Lower leg skin (tissue), 4 donors: Measurements from ENCODE around the gene RAB17. TPM values are rescaled to one million over a fixed set of nuclear protein-coding genes. Genes with fewer than 3 reads are reported as not detected.

ENCODE experiments used
- DNase-seq, 2 donors: peaks; one replicate each; pipeline ENCODE4 v3.0.0-alpha.2; 2019; ENCODE audit warnings: low spot score in 2 of 2
- H3K4me3 ChIP-seq: fragments of 200-600 bp; sonication (generic); 2 replicates; pipeline ENCODE4 v1.5.1; 2017; ENCODE audit warnings: mild to moderate bottlenecking, low read depth; ENCODE audit not compliant: poor library complexity, severe bottlenecking
- CTCF ChIP-seq, 3 donors: fragments of 450-650 bp; IDR thresholded peaks; one replicate each; pipeline ENCODE4 v1.5.1; 2016; ENCODE audit warnings: antibody characterized with exemption in 3 of 3, mild to moderate bottlenecking in 3 of 3, moderate library complexity in 2 of 3
- POLR2A ChIP-seq, 2 donors: fragments of 450-650 bp; IDR thresholded peaks; one replicate each; pipeline ENCODE4 v1.6.1; 2016 to 2017; ENCODE audit warnings: antibody characterized with exemption in 2 of 2, mild to moderate bottlenecking in 1 of 2, moderate library complexity in 1 of 2
- WGBS, 2 donors: methylation state at CpG; one replicate each; pipeline ENCODE4 v1.1.5; 2018; 5-methylcytosine and 5-hydroxymethylcytosine counted together
- intact Hi-C: fragments of 100-400 bp; cut with DNase I; formaldehyde crosslinking; loops from one replicate; pipeline ENCODE4 v1.15.0; 2023; ENCODE audit warnings: low total_unique reads
- total RNA-seq, 4 donors: library from RNA; depleted of rRNA; stranded (reverse); fragments of >200 nt; gene quantifications; one replicate each; pipeline ENCODE4 v1.1.0, GENCODE V29; 2016

Gene RAB17
- total RNA-seq, 4 donors from 2014 or later, result 1.7 to 6.3 (median 2.8) TPM

GRCh38 chr2:237571551-237571950 is 19.0 kb downstream of the RAB17 start:
- H3K4me3 ChIP-seq, result no peak overlapping the region
- DNase-seq, result no peak
- intact Hi-C loops, result loop anchor here (5.0 kb wide), 1 partner anchor 59 kb away; no protein-coding TSS in a partner anchor
- WGBS, 2 donors, result 89 to 96% methylated on average over 7 of the region's 7 CpGs
- no peak for TF ChIP-seq CTCF (IDR thresholded peaks at IDR 0.05)
- TF ChIP-seq POLR2A (IDR thresholded peaks at IDR 0.05), result no peak

- 83 to 92% methylated on average over 8 to 9 of the region's 9 CpGs for WGBS, 2 donors
- H3K4me3 ChIP-seq, result no peak overlapping the region
- no peak for DNase-seq
- intact Hi-C loops, result loop anchor here (5.0 kb wide), 1 partner anchor 59 kb away; no protein-coding TSS in a partner anchor
- TF ChIP-seq POLR2A (IDR thresholded peaks at IDR 0.05) (no peak), CTCF (IDR thresholded peaks at IDR 0.05) (no peak)
Observed at GRCh38 chr2:237570776-237571335, 19.7 kb downstream of the RAB17 start.

GRCh38 chr2:237569896-237570295 is 20.6 kb downstream of the RAB17 start:
- WGBS, 2 donors, result 94 to 100% methylated on average over 3 of the region's 3 CpGs
- no peak for DNase-seq
- no peak overlapping the region for H3K4me3 ChIP-seq
- TF ChIP-seq CTCF (IDR thresholded peaks at IDR 0.05) (no peak), POLR2A (IDR thresholded peaks at IDR 0.05) (no peak)
- intact Hi-C loops, result loop anchor here (5.0 kb wide), 1 partner anchor 58 kb away; no protein-coding TSS in a partner anchor

GRCh38 chr2:237569041-237569440 is 21.5 kb downstream of the RAB17 start:
- 90 to 92% methylated on average over 5 of the region's 5 CpGs for WGBS, 2 donors
- intact Hi-C loops, result no loop called here
- no peak overlapping the region for H3K4me3 ChIP-seq
- DNase-seq, result no peak
- TF ChIP-seq POLR2A (IDR thresholded peaks at IDR 0.05) (no peak), CTCF (IDR thresholded peaks at IDR 0.05) (no peak)

GRCh38 chr2:237568121-237568660 is 22.3 kb downstream of the RAB17 start:
- DNase-seq, result no peak
- intact Hi-C loops, result no loop called here
- TF ChIP-seq CTCF (IDR thresholded peaks at IDR 0.05), result no peak

More at GRCh38 chr2:237568121-237568660, 22.3 kb downstream of the RAB17 start:
- 71 to 87% methylated on average over 9 of the region's 9 CpGs for WGBS, 2 donors
- H3K4me3 ChIP-seq, result no peak overlapping the region
